ENCODE data around the gene CHAT. TPM values are rescaled to one million over a fixed set of nuclear protein-coding genes. Genes with fewer than 3 reads are reported as not detected.
"Not testable (repeated sequence)": the region's sequence is repeated elsewhere in the genome, so short reads cannot be mapped to it uniquely, and the experiment has no call there.

The CHAT gene
- total RNA-seq, 2 experiments from 2014 or later: not detected

DNA sequence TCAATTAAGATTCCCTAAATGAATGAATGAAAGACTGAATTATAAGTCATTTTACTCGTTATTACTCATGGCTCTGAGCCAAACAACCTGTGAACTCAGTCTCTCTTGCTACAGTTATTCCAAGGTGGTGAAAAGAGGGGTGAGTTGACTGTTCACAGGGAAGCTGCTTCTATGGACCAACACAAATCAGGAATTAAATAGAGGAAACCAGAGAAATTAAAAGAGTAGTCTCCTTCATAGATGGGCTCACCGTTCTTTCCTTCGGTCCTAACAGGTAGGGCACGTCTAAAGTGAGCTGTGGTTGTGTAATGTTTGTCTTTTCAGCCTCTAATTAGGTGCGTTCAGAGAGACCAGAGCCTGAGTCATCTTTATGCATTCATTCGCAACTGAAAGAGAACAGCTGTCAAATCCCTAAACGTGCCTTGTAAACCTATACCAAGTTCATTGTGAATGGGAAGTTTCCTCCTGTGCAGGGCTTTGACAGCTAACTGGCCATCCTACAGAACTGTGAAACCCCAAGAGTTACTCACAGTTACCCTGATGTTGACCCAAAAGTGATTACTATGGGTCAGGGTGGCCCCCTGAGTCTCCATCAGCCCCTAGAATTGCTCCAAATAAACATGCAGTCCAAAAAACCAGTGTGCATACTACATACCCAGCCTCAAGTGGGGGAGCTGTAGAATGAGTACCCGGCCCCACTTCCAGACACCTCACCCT, 47.5 kb downstream of the CHAT start:
- H3K4me1 Mint-ChIP-seq: no peaks in the 10 kb centered on the region
- H3K27me3 Mint-ChIP-seq: peaks cover 5% of the 10 kb centered on the region
- H3K4me3 Mint-ChIP-seq: no peak overlapping the region
- no peak for DNase-seq
- no peak overlapping the region for H3K27ac Mint-ChIP-seq
- no peaks in the 10 kb centered on the region for H3K36me3 Mint-ChIP-seq
- H3K9me3 Mint-ChIP-seq: peaks cover 12% of the 10 kb centered on the region

DNA sequence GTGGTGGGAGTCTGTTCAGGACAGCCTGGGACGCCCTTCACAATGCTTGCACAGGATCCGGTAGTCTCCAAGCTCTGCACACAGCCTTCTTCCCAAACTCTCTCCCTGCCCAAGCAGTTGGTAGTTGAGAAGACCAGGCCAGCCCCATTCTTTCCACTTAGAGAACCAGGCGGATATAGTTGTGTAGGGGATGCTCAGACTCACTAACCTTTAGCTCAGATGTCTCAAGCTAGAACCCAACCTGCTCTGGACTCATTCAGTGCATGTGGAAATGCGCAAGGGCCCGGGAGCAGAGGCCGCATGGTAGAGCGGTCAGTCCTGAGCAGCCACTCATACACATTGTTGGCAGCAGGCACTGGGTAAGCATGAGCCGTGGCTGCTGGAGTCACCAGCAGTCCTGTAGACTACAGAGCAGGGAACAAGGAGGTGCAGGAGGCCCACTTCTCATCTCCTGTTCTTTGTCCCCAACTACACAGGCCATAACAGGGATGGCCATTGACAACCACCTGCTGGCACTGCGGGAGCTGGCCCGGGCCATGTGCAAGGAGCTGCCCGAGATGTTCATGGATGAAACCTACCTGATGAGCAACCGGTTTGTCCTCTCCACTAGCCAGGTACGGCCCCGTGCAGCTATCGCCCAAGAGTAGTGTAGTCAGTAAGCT, 48.5 kb downstream of the CHAT start:
- Mint-ChIP-seq H3K9me3 (peaks cover 12% of the 10 kb centered on the region), H3K36me3 (no peaks in the 10 kb centered on the region), H3K27me3 (no peaks in the 10 kb centered on the region), H3K27ac (no peak overlapping the region), H3K4me3 (no peak overlapping the region), H3K4me1 (no peaks in the 10 kb centered on the region)
- no peak for DNase-seq

DNA sequence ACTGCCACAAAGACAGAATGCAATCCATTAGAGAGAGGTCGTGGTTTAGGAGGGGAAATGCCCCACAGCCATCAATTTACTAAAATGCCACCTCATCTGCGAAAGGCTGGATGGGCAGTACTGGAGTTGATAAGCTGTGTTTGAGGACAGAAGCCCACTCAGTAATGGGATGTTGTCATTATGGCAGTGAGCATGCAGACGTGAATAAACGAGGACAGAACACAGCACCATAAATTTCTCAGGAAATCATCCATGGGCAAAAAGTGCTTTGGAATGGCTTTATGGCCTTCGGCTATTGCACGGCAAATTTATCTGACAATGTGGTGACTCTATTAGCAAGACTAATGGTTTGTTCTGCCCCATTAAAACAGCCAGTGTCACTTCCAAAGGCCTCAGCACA, 49.8 kb downstream of the CHAT start:
- H3K27me3 Mint-ChIP-seq: no peaks in the 10 kb centered on the region
- DNase-seq: no peak
- H3K27ac Mint-ChIP-seq: no peak overlapping the region
- peaks cover 11% of the 10 kb centered on the region for H3K9me3 Mint-ChIP-seq
- no peaks in the 10 kb centered on the region for H3K36me3 Mint-ChIP-seq
- no peaks in the 10 kb centered on the region for H3K4me1 Mint-ChIP-seq
- H3K4me3 Mint-ChIP-seq: no peak overlapping the region

DNA sequence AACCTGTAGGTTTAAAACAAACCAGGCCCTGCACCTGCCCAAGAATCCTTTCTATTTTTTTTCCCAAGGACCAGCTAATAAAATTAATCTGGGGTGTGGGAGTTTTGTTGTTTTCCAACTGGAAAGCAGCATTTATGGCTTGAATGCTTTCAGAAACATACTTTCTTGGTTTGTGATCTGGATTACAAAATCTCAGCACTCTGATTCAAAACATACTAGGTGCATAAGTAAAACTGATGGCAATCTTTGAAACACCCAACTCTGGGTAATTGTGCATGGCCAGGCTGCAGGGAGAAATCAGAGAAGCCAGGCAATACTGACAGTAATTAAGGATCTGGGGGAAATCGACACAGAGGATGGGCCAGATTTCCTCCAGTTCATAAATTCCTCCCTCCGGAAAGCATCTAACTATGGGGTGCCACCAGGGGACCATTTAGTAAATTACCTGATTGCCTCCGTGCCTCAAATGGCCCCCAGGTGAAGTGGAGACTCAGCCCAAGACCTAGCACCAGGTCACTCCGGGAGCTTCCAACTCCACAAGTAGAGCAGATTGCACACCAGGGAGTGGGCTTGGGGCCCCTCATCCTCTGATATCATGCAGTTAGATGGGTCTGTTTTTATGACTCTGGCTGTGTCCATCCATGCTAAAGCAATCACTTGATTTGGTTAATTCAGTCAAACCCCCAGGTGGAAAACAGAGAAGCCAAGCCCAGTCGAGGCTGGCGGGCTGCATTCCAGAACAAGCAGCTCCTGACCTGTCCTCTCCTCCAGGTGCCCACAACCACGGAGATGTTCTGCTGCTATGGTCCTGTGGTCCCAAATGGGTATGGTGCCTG, 50.4 kb downstream of the CHAT start:
- Mint-ChIP-seq H3K36me3 (no peaks in the 10 kb centered on the region), H3K4me3 (no peak overlapping the region), H3K4me1 (no peaks in the 10 kb centered on the region), H3K27me3 (no peaks in the 10 kb centered on the region), H3K9me3 (peaks cover 5% of the 10 kb centered on the region), H3K27ac (no peak overlapping the region)
- no peak for DNase-seq

DNA sequence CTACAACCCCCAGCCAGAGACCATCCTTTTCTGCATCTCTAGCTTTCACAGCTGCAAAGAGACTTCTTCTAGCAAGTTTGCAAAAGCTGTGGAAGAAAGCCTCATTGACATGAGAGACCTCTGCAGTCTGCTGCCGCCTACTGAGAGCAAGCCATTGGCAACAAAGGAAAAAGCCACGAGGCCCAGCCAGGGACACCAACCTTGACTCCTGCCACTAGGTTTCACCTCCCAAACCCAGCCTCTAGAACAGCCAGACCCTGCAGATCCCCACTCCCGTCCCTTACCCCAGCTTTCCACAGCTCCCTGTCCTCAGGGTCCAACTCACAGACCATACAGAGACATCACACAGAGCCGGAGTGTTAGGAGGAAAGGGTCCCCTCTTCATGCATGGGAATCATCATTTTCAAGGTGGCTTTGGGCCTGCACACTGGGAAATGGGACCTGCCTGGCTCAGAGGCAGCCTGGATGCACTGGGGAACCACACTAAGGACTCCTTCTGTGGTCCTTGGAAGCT, 51.1 kb downstream of the CHAT start:
- H3K4me3 Mint-ChIP-seq: no peak overlapping the region
- H3K4me1 Mint-ChIP-seq: no peaks in the 10 kb centered on the region
- no peak for DNase-seq
- H3K9me3 Mint-ChIP-seq: peaks cover 2% of the 10 kb centered on the region
- H3K27ac Mint-ChIP-seq: no peak overlapping the region
- H3K27me3 Mint-ChIP-seq: no peaks in the 10 kb centered on the region
- H3K36me3 Mint-ChIP-seq: no peaks in the 10 kb centered on the region

DNA sequence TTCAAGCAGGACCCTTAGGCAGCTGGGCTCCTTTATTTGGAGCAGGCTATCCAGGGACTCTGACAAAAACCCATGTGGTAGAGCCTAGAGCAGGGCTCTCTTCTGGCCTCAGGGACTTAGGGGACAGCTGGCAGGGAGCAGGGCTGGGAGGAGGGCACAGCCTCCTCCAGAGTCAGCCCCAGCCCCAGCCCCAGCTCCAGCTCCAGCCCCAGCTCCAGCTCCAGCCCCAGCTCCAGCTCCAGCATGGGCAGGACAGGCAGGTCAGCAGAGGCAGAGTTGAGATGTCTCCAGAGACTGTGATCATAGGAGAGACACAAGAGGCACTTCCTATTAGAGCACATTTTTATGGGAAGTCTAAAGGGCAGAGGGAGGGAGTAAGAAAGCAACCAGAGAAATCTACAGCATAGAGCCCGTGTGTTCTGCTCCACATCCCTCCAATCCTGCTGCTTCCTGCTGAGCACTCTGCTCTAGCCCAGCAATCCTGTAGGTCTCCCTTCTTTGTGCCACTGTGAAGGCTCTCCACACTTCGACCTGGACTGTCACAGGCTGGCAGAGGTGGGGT, 52.3 kb downstream of the CHAT start:
- H3K27me3 Mint-ChIP-seq: peaks cover 11% of the 10 kb centered on the region
- no peak overlapping the region for H3K27ac Mint-ChIP-seq
- no peaks in the 10 kb centered on the region for H3K4me1 Mint-ChIP-seq
- DNase-seq: no peak
- H3K9me3 Mint-ChIP-seq: no peaks in the 10 kb centered on the region
- no peaks in the 10 kb centered on the region for H3K36me3 Mint-ChIP-seq
- H3K4me3 Mint-ChIP-seq: no peak overlapping the region

DNA sequence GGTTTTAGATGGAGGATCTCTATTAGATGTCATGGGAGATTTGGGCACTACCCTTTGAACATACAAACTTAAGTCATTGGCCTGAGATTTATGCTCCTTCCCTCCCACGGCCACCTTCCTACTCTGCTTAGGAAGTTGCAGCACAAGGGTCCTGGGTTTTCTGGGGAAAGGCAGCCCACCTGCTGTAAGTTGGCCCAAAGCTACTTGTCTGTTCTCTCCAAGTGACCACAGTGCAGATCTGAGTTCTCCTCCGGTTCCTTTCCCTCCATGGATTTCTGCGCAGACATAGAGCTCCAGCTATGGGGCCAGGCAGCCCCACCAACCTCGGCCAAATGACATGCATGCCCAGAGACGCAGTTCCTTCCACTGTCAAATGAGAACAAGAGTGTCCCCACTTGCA, 52.8 kb downstream of the CHAT start:
- Mint-ChIP-seq H3K9me3 (no peaks in the 10 kb centered on the region), H3K36me3 (no peaks in the 10 kb centered on the region), H3K27me3 (peaks cover 14% of the 10 kb centered on the region), H3K4me1 (no peaks in the 10 kb centered on the region), H3K27ac (no peak overlapping the region), H3K4me3 (no peak overlapping the region)
- DNase-seq: no peak

DNA sequence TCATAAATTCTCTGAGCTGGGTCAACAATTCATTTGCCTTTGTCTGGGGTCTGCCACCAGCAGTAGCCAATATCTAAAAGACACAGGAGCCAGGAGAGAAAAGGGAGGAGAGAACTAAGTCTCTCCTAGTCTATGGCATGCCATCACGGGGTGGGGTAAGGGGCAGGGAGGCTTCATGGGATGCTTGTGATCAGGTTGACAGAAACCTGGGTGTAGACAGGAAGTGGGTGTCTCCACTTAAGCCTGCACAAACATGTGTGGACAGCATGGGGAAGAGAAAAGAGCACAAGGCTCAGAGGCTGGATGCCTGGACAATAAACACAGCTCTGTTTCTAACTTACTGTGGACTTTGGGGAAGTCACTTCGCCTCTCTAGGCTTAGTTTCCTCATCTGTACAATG, 54.2 kb downstream of the CHAT start:
- Mint-ChIP-seq H3K36me3 (no peaks in the 10 kb centered on the region), H3K4me1 (no peaks in the 10 kb centered on the region), H3K9me3 (no peaks in the 10 kb centered on the region), H3K4me3 (no peak overlapping the region), H3K27me3 (peaks cover 27% of the 10 kb centered on the region), H3K27ac (no peak overlapping the region)
- no peak for DNase-seq

DNA sequence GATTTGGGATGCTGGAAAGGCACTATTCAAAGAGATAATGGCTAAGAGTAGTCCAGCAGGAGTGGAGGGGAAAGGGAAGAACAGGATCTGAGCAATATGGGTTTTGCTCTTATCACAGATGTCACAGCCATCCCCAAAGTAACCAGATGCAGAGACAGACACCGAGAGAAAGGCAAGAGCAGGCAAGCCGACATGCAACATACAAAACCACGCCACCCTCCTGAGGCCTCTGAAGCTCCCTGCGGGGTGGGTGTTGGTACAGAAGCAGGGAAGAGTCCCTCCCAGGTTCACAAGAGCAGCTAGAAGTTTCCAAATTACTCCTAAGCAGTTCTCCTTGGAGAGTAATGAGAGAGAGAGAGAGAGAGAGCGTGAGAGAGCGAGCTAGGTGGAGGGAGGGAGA, 54.8 kb downstream of the CHAT start:
- Mint-ChIP-seq H3K27me3 (peaks cover 33% of the 10 kb centered on the region), H3K9me3 (no peaks in the 10 kb centered on the region), H3K4me3 (no peak overlapping the region), H3K27ac (no peak overlapping the region), H3K4me1 (no peaks in the 10 kb centered on the region), H3K36me3 (no peaks in the 10 kb centered on the region)
- no peak for DNase-seq

DNA sequence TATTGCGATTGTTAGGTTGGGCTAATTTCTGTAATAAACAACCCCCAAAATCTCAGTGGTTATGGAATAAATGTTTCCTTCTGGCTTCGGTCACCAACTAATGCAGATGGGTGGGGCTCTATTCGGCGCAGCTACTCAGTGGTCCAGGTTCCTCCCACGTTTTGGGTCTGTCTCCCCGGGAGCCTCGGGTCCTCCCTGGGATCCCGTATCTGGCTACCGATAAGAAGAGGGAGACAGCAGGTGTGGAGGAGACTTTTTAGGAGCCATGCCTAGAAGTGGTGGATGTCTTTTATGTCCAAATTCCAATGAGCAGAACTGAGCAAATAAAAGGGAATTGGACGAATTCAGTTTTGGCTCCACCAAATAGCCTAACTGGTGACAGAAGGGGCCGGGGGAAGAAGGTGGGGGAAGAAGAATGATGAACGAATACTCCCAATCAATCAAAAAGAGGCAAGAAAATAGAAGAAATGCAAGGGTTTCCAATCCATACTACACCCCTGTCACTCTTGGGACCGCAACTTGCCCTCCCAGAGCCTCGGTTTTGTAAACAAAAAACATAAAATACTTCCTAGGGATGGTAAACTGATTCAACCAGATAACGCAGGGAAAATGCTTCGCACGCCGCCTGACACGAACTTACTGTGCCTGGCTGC, 65.1 kb downstream of the CHAT start:
- Mint-ChIP-seq H3K36me3 (peaks cover 2% of the 10 kb centered on the region), H3K27me3 (peaks cover 72% of the 10 kb centered on the region), H3K4me3 (no peak overlapping the region), H3K27ac (no peak overlapping the region), H3K9me3 (peaks cover 28% of the 10 kb centered on the region), H3K4me1 (no peaks in the 10 kb centered on the region)
- DNase-seq: no peak

DNA sequence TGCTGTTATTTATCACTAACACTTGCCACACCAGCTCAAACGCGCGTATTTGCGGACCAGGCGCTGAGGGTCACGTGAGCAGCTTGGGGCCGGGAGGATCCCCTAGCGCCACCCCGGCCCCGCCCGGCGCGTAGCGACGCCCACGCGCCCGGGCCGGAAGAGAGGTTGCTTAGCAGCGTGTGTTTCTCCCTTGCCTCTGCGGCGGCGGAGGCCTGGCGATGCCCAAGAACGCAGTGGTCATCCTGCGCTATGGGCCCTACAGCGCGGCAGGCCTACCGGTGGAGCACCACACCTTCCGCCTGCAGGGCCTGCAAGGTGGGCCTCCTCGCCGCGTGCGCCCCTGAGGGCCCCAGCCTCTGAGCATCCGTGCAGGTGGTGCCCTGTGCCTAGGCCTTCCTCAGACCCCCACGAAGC, 65.7 kb downstream of the CHAT start, which contains the start of gene C10orf53:
C10orf53 (plus strand) TSS at position 172 of the 414 bp plus-strand sequence; CDS start at position 219, 47 bp downstream.
- H3K4me3 Mint-ChIP-seq: no peak within 1 kb of the TSS

DNA sequence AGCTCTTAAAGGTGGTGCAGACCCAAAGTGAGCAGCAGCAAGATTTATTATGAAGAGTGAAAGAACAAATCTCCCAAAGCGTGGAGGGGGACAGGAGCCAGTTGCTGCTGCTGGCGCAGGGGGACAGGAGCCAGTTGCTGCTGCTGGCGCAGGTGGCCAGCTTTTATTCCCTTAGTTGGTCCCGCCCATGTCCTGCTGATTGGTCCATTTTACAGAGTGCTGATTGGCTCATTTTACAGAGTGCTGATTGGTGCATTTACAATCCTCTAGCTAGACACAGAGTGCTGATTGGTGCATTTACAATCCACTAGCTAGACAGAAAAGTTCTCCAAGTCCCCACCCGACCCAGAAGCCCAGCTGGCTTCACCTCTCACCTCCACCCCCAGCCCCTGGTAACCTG, 68.6 kb downstream of the CHAT start:
- peaks cover 30% of the 10 kb centered on the region for H3K9me3 Mint-ChIP-seq
- DNase-seq, H3K27ac Mint-ChIP-seq, H3K36me3 Mint-ChIP-seq, H3K4me1 Mint-ChIP-seq, H3K4me3 Mint-ChIP-seq: not testable (repeated sequence)
- H3K27me3 Mint-ChIP-seq: peaks cover 44% of the 10 kb centered on the region

More for the DNA sequence above, 65.7 kb downstream of the CHAT start, which contains the start of gene C10orf53:
- Mint-ChIP-seq H3K36me3 (peaks cover 2% of the 10 kb centered on the region), H3K27ac (no peak within 1 kb of the TSS), H3K4me1 (no peaks in the 10 kb centered on the region), H3K27me3 (peaks cover 67% of the 10 kb centered on the region), H3K9me3 (peaks cover 30% of the 10 kb centered on the region)
- peak; percentile 52 for DNase-seq

DNA sequence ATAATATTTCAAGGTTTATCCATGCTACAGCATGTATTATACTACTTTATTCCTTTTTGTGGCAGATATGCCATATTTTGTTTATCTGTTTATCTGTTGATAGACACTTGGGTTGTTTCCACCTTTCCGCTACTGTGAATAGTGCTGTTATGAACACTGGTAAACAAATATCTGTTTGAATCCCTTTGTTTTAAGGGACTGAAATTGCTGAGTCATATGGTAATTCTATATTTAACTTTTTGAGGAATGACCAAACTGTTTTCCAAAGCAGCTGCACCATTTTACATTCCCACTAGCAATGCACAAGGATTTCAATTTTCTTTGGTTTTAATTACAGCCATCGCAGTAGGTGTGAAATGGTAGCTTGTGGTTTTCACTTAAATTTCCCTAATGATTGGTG, 69.0 kb downstream of the CHAT start:
- H3K4me1 Mint-ChIP-seq: no peaks in the 10 kb centered on the region

DNA sequence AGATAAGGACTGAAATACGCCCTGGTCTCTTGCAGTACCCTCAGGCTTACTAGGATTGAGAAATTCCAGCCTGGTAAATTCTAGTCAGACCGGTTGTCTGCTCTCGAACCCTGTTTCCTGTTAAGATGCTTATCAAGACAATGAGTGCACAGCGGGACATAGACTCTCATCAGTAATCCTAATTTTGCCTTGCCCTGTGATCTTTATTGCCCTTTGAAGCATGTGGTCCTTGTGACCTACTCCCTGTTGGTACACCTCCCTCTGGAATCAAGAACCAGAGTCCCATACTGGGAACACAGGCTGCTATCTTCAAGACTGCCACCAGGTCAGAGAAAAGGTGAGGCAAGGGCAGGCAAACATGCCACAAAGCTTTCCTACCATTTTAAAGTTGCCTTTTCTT, 72.8 kb downstream of the CHAT start:
- Mint-ChIP-seq H3K36me3 (no peaks in the 10 kb centered on the region), H3K27me3 (peaks cover 47% of the 10 kb centered on the region), H3K27ac (no peak overlapping the region), H3K9me3 (peaks cover 3% of the 10 kb centered on the region), H3K4me1 (peaks cover 3% of the 10 kb centered on the region), H3K4me3 (no peak overlapping the region)
- no peak for DNase-seq

More for the DNA sequence above, 69.0 kb downstream of the CHAT start:
- Mint-ChIP-seq H3K27ac (no peak overlapping the region), H3K4me3 (no peak overlapping the region), H3K27me3 (peaks cover 44% of the 10 kb centered on the region), H3K36me3 (peaks cover 2% of the 10 kb centered on the region), H3K9me3 (peaks cover 26% of the 10 kb centered on the region)
- DNase-seq: no peak

Measured in activated naive CD8-positive, alpha-beta T cell treated with anti-CD3 and anti-CD28 coated beads for 36 hours (primary cell).